Psoas muscle (tissue), 8 donors: ENCODE measurements around the gene ATP5F1B. TPM values are rescaled to one million over a fixed set of nuclear protein-coding genes. Genes with fewer than 3 reads are reported as not detected.

Source experiments
- ATAC-seq, 4 donors: fragments of 200-7000 bp; cut with Tn5 transposase; one replicate each; pipeline ENCODE4 v1.9.1; 2020; ENCODE audit warnings: moderate library complexity in 3 of 4, mild to moderate bottlenecking in 2 of 4
- DNase-seq, 2 donors: peaks; one replicate each; pipeline ENCODE4 v3.0.0-alpha.2; 2020
- H3K27ac ChIP-seq: fragments of 200-600 bp; one replicate; pipeline ENCODE4 v1.8.0; 2022
- H3K27me3 ChIP-seq, 3 donors: fragments of 200-600 bp in 1 of 3; one replicate each; pipeline versions ENCODE4 v1.6.1 to v1.8.0; 2013 to 2022; ENCODE audit warnings: low read length in 2 of 3, mild to moderate bottlenecking in 2 of 3, moderate library complexity in 1 of 3; ENCODE audit not compliant: insufficient read depth in 3 of 3
- H3K36me3 ChIP-seq, 2 donors: fragments of 200-600 bp in 1 of 2; one replicate each; pipeline versions ENCODE4 v1.6.1 to v1.8.0; 2013 to 2022; ENCODE audit warnings: low read depth in 1 of 2, mild to moderate bottlenecking in 1 of 2, moderate library complexity in 1 of 2; ENCODE audit not compliant: insufficient read depth in 1 of 2
- H3K4me1 ChIP-seq: fragments of 200-600 bp; one replicate; pipeline ENCODE4 v1.8.0; 2022
- H3K4me3 ChIP-seq: fragments of 200-600 bp; one replicate; pipeline ENCODE4 v1.8.0; 2022; ENCODE audit warnings: mild to moderate bottlenecking
- H3K9me3 ChIP-seq: fragments of 200-600 bp; one replicate; pipeline ENCODE4 v1.8.0; 2022
- WGBS, 3 donors: extraction: QIAGEN DNeasy Blood & Tissue Kit; methylation state at CpG; one replicate each; pipeline versions ENCODE4 v1.1.6 to v1.1.7; 2013; 5-methylcytosine and 5-hydroxymethylcytosine counted together
- intact Hi-C, 2 donors: fragments of 100-400 bp; cut with DNase I; formaldehyde crosslinking; loops; one replicate each; pipeline versions ENCODE4 v1.11.0 to v1.14.2; 2022
- polyA plus RNA-seq, 3 donors: library from polyadenylated mRNA; stranded (reverse); fragments of 200-250 nt; gene quantifications; one replicate each; pipeline ENCODE4 v1.2.3, GENCODE V29; 2013
- total RNA-seq, 4 donors: library from RNA; stranded (reverse); fragmentation: NEBNext Ultra II Directional in 2 of 4; extraction: Animal tissue kit (Norgen Biotek cat#: 25700) in 2 of 4; gene quantifications; one replicate each; pipeline versions ENCODE4 v1.2.1 to v1.2.4, GENCODE V29; 2021 to 2023
- TF ChIP-seq, protein P1 (sequence below): fragments of 200-600 bp; IDR thresholded peaks from one replicate; pipeline ENCODE4 v1.8.0; 2022; ENCODE audit warnings: antibody characterized with exemption
- donor health status: healthy with polysubstance abuse.
- donor health status: DM: no; HTN: no; CAD: no; lungs with moderate emphysema.
- donor health status: Bipolar disorder and iron deficiency.
- donor health status: healthy.
- donor health status: DM: yes; HTN: yes; CAD: no.
- donor health status: DM: no; HTN: no; CAD: no.
- donor health status: DM: no; HTN: no; CAD: no.
- donor health status: DM: yes; HTN: yes; CAD: no.

The ATP5F1B gene
- total and polyA plus RNA-seq, 7 donors: 1,044 to 2,759 (median 1,450) TPM

DNA sequence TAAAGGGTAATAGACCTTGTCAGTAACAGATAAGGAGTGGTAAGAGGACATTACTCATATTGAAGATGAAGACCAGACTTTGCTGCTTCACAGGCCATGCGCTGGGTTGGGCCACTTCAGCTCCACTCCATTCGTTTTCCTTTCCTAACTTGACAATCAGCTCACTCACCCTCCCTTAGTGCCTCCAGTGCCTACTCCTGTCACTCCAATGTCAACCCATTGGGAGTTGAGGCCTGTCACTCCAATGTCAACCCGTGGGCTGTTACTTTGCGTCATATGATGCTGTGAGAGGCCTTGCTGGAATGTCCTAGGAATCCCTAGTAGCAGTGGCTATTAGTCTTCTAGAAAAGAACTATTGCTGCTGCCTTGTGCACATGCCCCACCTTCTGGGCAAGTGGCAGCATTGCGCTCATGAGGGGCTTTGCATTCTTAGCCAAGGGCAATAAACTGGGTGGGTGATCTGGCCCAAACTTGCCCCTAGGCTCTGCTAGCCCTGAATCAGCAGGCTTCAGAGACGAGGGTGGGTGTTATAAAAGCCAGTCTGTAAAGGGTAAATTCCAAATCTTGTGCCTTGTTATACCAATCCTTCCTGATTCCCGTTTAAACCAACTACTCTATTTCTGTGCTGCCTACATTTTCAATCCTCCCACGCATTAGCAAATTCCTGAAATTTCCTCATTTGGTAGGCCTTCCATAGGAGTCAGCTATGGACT, 51.7 kb downstream of the ATP5F1B start:
- 43 to 50% (median 47%) methylated on average over 8 of the region's 8 CpGs for WGBS, 3 donors
- H3K27ac ChIP-seq: peak overlapping the region; percentile 14
- TF ChIP-seq, protein P1, sequence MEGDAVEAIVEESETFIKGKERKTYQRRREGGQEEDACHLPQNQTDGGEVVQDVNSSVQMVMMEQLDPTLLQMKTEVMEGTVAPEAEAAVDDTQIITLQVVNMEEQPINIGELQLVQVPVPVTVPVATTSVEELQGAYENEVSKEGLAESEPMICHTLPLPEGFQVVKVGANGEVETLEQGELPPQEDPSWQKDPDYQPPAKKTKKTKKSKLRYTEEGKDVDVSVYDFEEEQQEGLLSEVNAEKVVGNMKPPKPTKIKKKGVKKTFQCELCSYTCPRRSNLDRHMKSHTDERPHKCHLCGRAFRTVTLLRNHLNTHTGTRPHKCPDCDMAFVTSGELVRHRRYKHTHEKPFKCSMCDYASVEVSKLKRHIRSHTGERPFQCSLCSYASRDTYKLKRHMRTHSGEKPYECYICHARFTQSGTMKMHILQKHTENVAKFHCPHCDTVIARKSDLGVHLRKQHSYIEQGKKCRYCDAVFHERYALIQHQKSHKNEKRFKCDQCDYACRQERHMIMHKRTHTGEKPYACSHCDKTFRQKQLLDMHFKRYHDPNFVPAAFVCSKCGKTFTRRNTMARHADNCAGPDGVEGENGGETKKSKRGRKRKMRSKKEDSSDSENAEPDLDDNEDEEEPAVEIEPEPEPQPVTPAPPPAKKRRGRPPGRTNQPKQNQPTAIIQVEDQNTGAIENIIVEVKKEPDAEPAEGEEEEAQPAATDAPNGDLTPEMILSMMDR: peak; percentile 66
- H3K9me3 ChIP-seq: no peaks in the 10 kb centered on the region
- H3K27me3 ChIP-seq: no peaks in the 10 kb centered on the region
- ATAC-seq (peak; percentile 40 to 61 (median 55)), DNase-seq (peak; percentile 39 to 69)
- no peak overlapping the region for H3K4me3 ChIP-seq
- no peaks in the 10 kb centered on the region for H3K4me1 ChIP-seq
- intact Hi-C loops: loop anchor here in 1 of 2 donors (5.0 kb wide), 1 partner anchor 82 kb away; no protein-coding TSS in a partner anchor
- H3K36me3 ChIP-seq: peaks cover 10 to 42% of the 10 kb centered on the region in 2 donors

DNA sequence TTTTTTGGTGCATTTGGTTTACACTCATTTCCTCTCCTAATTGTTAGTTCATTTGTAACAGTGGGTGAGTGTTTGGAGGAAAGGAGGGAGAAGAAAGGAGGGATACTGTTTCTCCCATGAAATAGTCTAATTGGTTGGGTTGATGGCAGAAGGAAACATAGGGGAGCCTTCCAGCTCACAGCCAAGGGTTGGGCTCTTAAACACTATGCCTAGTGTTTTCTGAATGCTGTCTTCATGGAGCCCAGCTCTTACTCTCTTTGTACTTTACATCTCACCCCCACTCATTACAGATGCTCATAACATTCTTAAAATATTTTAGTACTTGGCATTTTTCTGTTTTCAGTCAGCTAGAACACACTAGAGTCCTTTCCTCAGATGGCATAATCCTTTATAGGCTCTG, 53.8 kb downstream of the ATP5F1B start:
- H3K27me3 ChIP-seq: no peaks in the 10 kb centered on the region
- H3K4me3 ChIP-seq: no peak overlapping the region
- DNase-seq: no peak
- peaks cover 5 to 38% of the 10 kb centered on the region in 2 donors for H3K36me3 ChIP-seq
- H3K9me3 ChIP-seq: no peaks in the 10 kb centered on the region
- intact Hi-C loops: loop anchor here in 1 of 2 donors (5.0 kb wide), 1 partner anchor 80 kb away; no protein-coding TSS in a partner anchor
- H3K27ac ChIP-seq: no peak overlapping the region
- no peaks in the 10 kb centered on the region for H3K4me1 ChIP-seq
- no peak for ATAC-seq
- TF ChIP-seq, protein P1: no peak

DNA sequence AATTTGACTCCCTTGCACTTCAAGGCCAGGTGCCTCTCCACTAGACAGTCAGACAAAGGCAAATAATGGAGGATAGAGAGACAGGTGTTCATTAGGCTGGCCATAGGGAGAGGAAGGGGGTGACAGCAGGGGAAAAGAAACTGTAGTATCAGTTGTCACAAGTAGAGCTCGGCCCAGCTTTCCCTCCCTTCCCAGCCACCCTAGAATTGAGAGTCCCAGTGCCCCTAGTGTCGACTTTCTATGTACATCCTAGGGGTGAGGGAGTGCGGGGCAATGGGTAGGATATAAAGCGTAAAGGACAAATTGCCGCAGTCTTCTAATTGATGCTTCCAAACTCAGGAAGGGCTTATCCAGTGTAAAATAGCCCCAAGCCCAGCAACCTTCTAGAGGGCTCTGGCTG, 54.7 kb downstream of the ATP5F1B start:
- ATAC-seq (peak in 1 of 4 donors; percentile 21), DNase-seq (no peak)
- Histone ChIP-seq H3K36me3 (peaks cover 5 to 32% of the 10 kb centered on the region in 2 donors), H3K27ac (no peak overlapping the region), H3K9me3 (no peaks in the 10 kb centered on the region), H3K4me1 (no peaks in the 10 kb centered on the region), H3K4me3 (no peak overlapping the region), H3K27me3 (no peaks in the 10 kb centered on the region)
- TF ChIP-seq, protein P1: no peak
- intact Hi-C loops: loop anchor here in 1 of 2 donors (5.0 kb wide), 1 partner anchor 79 kb away; no protein-coding TSS in a partner anchor
- WGBS, 3 donors: 53 to 65% (median 60%) methylated on average over 5 of the region's 5 CpGs

DNA sequence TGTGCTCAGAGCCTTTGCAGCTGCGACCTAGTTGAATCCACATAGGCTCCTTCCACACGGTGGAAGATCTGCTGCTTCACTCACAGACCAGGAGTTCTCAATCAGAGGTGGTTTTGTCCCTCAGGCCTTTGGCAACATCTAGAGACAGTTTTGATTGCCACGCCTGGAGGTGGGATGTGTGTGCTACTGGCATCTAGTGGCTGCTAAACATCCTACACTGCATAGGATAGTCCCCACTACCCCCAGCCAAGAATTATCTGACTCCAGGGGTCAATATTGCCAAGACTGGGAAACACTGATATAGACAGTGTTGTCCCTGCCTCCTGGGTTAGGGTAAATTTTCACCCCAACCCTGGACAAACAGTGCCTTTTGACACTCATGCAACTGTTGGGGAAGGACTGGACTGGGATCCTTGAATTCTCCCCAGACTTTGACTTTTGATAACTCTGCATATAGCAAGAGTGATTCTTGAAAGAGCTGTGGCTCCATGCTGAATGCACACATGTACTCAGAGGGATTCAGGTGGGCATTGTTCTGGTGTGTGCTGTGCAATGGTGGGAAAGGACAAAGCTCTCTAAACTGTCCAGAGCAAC, 55.5 kb downstream of the ATP5F1B start:
- 58 to 63% (median 62%) methylated on average over 3 of the region's 3 CpGs for WGBS, 3 donors
- H3K4me3 ChIP-seq: no peak overlapping the region
- intact Hi-C loops: loop anchor here in 1 of 2 donors (5.0 kb wide), 1 partner anchor 78 kb away; no protein-coding TSS in a partner anchor
- TF ChIP-seq, protein P1: no peak
- H3K9me3 ChIP-seq: no peaks in the 10 kb centered on the region
- H3K4me1 ChIP-seq: no peaks in the 10 kb centered on the region
- DNase-seq (no peak), ATAC-seq (peak in 2 of 4 donors; percentile 49 to 54)
- H3K27ac ChIP-seq: no peak overlapping the region
- H3K27me3 ChIP-seq: no peaks in the 10 kb centered on the region
- H3K36me3 ChIP-seq: peaks cover 5 to 24% of the 10 kb centered on the region in 2 donors
